ENCODE data around the gene PHACTR3.

The PHACTR3 gene

DNA sequence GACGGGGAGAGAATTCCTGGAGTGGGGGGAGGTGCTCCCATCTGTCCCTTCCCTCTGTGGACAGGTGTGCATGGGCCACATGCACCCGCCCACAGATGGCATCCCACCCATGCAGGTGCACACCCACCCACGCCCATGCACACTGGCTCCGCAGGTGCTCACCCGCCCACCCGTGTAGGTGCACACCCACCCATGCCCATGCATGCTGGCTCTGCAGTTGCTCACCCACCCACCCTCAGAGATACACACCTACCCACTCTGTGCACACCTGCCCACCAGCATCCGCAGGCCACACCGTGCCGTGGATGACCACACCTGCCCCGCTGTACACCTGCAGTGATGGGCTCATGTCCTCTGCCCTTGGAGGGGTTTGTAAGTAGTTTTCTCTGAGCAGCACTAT is 132.0 kb downstream of the PHACTR3 start:
- DNase-seq (ENCODE audit: low read depth): no peak
- H3K4me3 ChIP-seq (ENCODE audit: low read depth, low read length): no peak overlapping the region
- TF ChIP-seq, protein P1, sequence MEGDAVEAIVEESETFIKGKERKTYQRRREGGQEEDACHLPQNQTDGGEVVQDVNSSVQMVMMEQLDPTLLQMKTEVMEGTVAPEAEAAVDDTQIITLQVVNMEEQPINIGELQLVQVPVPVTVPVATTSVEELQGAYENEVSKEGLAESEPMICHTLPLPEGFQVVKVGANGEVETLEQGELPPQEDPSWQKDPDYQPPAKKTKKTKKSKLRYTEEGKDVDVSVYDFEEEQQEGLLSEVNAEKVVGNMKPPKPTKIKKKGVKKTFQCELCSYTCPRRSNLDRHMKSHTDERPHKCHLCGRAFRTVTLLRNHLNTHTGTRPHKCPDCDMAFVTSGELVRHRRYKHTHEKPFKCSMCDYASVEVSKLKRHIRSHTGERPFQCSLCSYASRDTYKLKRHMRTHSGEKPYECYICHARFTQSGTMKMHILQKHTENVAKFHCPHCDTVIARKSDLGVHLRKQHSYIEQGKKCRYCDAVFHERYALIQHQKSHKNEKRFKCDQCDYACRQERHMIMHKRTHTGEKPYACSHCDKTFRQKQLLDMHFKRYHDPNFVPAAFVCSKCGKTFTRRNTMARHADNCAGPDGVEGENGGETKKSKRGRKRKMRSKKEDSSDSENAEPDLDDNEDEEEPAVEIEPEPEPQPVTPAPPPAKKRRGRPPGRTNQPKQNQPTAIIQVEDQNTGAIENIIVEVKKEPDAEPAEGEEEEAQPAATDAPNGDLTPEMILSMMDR (conservative IDR thresholded peaks at IDR 0.05; ENCODE audit: low read depth, low read length): no peak

DNA sequence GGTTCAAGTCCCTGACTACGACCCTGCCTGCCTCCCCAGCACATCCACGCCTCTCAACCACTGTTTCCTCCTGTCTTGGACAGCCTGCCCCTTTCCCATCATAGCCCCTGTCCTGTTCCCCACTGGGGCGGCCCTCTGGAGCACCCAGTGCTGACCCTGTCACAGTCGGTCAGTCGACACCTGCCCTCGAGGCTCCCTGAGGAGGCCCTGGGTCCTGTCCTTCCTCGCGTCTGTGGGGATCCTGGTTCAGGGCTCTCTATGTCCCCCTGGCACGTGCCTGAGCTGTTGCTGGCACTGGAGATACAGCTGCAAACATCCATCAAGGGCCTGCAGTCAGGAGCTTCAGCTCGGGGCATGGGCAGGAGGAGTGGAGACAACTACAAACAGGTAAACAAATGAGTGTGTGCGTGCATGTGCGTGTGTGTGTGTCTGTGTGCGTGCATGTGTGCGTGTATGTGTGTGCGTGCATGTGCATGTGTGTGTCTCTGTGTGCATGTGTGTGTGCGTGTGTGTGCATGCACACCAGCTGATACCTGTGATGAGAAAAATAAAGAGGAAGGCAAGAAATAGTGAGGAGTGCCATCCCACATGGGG is 132.8 kb downstream of the PHACTR3 start:
- TF ChIP-seq, protein P1 (conservative IDR thresholded peaks at IDR 0.05; ENCODE audit: low read depth, low read length): no peak
- no peak for DNase-seq (ENCODE audit: low read depth)
- no peak overlapping the region for H3K4me3 ChIP-seq (ENCODE audit: low read depth, low read length)

DNA sequence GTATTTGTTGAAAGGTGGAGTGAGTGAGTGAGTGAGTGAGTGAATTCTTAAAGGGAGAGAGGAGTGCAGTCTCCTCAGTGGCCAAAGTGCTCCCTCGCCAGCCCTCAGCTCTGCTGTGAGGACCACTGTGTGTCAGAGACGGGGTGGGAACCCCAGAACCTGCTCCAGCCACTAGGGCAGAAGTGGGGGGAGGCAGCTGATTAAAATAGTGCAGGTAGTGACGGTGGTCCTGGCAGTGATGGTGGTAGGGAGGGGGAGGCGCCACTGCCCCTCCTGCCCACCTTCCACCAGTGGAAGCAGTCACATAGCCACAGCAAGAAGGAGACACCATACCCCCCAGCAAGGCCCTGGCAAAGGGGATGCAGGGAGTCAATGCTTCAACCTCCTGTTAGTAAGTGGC is 133.5 kb downstream of the PHACTR3 start:
- no peak overlapping the region for H3K4me3 ChIP-seq (ENCODE audit: low read depth, low read length)
- TF ChIP-seq, protein P1 (conservative IDR thresholded peaks at IDR 0.05; ENCODE audit: low read depth, low read length): no peak
- no peak for DNase-seq (ENCODE audit: low read depth)

DNA sequence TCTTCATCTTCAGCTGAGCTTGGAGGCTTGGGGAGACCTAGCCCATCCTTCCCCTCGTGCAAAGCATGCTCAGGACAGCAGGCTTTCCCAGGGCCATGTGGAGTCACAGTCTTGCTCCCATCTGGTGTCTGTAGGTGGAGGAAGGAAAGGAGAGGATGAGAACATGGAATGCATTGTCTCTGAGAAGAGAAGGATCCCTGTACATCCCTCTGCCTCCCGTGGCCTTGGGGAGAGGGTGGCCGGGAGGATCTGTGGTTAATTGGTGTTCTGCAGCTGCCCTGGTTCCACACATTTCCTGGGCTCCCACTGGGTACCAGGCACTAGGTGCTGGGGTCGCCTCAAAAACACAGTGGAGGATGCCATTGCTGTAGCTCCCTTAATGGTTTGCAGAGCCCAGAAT is 134.5 kb downstream of the PHACTR3 start:
- DNase-seq (ENCODE audit: low read depth): no peak
- no peak overlapping the region for H3K4me3 ChIP-seq (ENCODE audit: low read depth, low read length)
- TF ChIP-seq, protein P1 (conservative IDR thresholded peaks at IDR 0.05; ENCODE audit: low read depth, low read length): no peak

DNA sequence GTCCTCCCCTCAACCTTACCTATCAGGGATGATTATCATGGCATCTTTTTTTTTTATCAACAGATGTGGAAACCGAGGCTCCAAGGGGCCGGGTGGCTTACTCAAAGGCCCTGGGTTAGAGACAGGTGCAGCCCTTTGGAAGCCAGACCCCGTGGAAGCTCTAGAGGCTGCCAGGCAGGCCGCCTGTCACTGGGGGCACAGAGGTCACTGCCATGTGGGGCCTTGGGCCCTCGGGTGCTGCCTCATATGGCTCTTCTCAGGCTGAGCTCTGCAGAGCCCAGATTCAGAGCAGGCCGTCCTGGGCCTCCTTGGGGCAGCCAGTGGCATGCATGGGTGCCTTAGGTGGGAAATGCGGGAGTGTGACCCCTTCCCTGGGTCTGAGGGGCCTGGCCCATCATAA is 136.3 kb downstream of the PHACTR3 start:
- no peak for DNase-seq (ENCODE audit: low read depth)
- no peak overlapping the region for H3K4me3 ChIP-seq (ENCODE audit: low read depth, low read length)
- TF ChIP-seq, protein P1 (conservative IDR thresholded peaks at IDR 0.05; ENCODE audit: low read depth, low read length): no peak

DNA sequence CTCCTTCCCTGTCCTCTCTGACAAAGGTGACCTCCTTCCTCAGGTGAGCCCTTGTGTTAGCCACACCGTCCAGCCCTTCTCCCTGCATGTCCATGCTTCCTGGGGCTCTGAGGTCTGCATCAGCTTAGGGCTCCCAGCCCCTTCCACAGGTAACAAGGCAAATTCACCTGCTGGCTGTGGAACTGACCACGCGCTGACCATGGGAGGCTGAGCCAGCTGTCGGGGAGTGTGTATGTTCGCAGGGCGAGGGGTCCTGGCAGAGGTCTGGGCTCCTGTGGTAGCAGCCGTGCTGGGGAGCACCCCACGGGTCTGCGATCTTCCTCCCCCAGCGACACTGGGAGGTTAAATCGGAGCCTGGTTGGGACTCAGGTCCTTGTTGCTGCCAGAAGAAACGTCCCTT is 136.7 kb downstream of the PHACTR3 start:
- no peak overlapping the region for H3K4me3 ChIP-seq (ENCODE audit: low read depth, low read length)
- DNase-seq (ENCODE audit: low read depth): no peak
- TF ChIP-seq, protein P1 (conservative IDR thresholded peaks at IDR 0.05; ENCODE audit: low read depth, low read length): no peak

DNA sequence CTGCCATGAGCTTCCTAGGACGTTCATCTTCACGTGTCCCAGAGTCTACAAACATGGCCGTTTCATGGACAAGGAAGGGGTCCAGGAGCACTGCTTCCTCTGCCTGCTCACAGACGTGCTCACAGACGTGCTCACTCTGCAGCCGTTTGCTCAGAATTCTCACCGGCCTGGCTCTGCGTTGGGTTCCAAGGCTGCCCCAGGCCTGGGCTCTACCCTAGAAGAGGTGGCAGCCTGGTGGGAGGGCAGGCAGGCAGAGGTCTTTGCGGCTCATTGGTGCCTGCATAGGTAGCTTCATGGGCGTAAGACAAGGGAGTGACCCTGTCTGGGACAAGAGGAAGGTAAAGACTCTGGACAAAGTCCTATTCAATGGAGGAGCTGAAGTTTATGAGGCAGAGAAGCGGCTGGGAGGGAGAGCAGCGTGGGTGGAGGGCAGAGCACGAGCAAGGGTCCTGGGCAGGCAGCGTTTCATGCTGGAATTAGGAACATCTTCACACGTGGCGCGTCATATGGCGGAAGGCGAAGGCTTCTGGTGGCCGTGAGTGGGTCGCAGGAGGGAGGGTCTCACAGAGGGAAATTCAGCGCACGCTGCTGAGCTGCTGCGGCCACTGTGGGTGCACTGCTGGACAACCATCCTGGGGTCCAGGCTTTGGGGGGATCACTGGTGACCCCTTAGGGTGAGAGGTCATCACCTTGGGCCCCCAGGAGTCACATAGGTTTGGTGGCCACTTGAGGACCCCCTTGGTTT is 138.2 kb downstream of the PHACTR3 start:
- TF ChIP-seq, protein P1 (conservative IDR thresholded peaks at IDR 0.05; ENCODE audit: low read depth, low read length): no peak
- H3K4me3 ChIP-seq (ENCODE audit: low read depth, low read length): no peak overlapping the region
- DNase-seq (ENCODE audit: low read depth): no peak

Data from choroid plexus epithelial cell (primary cell).